ENCODE results near the gene IL11.

The IL11 gene

GRCh38 chr19:55321466-55322137 is 48.7 kb downstream of the IL11 start:
- no peak for DNase-seq

- no peak for DNase-seq
These were observed 49.3 kb downstream of the IL11 start for GRCh38 chr19:55320844-55321419.

- no peak for DNase-seq
These were observed 50.5 kb downstream of the IL11 start for GRCh38 chr19:55319785-55320184.

- DNase-seq = no peak
These were observed 53.6 kb downstream of the IL11 start for GRCh38 chr19:55316646-55317045.

GRCh38 chr19:55315956-55316525 is 54.2 kb downstream of the IL11 start:
- DNase-seq = no peak

- no peak for DNase-seq
These were observed 55.9 kb downstream of the IL11 start for GRCh38 chr19:55314396-55314795.
